ENCODE measurements around the gene MBD5. TPM values are rescaled to one million over a fixed set of nuclear protein-coding genes. Genes with fewer than 3 reads are reported as not detected.

MBD5 gene
- polyA plus RNA-seq, 1 of the 3 experiments (the other 2 are of a cell fraction) = 7.4 TPM

DNA sequence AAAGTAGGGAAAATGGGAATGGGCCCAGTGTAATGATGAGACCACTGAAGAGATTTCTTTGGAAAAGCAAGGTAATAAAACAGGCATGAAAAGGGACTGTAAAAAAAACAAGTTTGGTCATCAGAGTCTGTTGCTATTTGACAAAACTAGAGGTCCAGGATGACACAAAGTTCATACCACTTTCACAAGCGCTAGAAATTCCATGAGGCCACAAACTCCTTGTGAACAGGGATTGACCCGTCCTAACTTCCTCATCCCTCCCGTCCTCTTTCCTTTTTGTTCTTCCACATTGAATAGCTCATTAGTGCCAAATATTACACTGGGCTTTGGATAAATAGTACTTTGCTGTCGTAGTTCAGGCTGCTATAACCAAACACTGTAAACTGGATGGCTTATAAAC, 434.9 kb downstream of the MBD5 start:
- ChIA-PET POLR2A (no interaction called here), CTCF (no interaction called here)
- TF ChIP-seq USF1 (IDR thresholded peaks at IDR 0.05; ENCODE audit: borderline replicate concordance, low read depth) (no peak), TAF1 (IDR thresholded peaks at IDR 0.05; ENCODE audit: borderline replicate concordance, low read depth, low read length) (no peak), SIN3A (IDR thresholded peaks at IDR 0.05; ENCODE audit: borderline replicate concordance, low read depth, low read length) (no peak), MXI1 (IDR thresholded peaks at IDR 0.05; ENCODE audit: low read depth, low read length) (no peak), PBX3 (IDR thresholded peaks at IDR 0.05) (no peak), USF2 (IDR thresholded peaks at IDR 0.05; ENCODE audit: borderline replicate concordance, low read depth, low read length) (no peak), FOXJ3 (CRISPR knock-in tag; IDR thresholded peaks at IDR 0.05) (no peak), RFX5 (IDR thresholded peaks at IDR 0.05; ENCODE audit: low read length) (no peak), TCF12 (IDR thresholded peaks at IDR 0.05) (no peak), NRF1 (IDR thresholded peaks at IDR 0.05; ENCODE audit: low read depth, low read length) (no peak), GABPA (IDR thresholded peaks at IDR 0.05; ENCODE audit: low read depth) (no peak), SMC3 (IDR thresholded peaks at IDR 0.05; ENCODE audit: low read depth, low read length) (no peak), POLR2AphosphoS5 (IDR thresholded peaks at IDR 0.05; ENCODE audit: low read depth, low read length) (no peak), RXRA (IDR thresholded peaks at IDR 0.05; ENCODE audit: borderline replicate concordance, low read depth) (no peak), FOSL2 (IDR thresholded peaks at IDR 0.05; ENCODE audit: borderline replicate concordance, low read depth) (no peak), EP300 (IDR thresholded peaks at IDR 0.05; ENCODE audit: borderline replicate concordance in 1 of 2, low read depth in 1 of 2, low read length in 1 of 2) (no peak), EZH2phosphoT487 (IDR thresholded peaks at IDR 0.05; ENCODE audit: borderline replicate concordance, low read depth) (no peak), GATA2 (CRISPR knock-in tag; IDR thresholded peaks at IDR 0.05) (no peak)
- TF ChIP-seq, protein P1, sequence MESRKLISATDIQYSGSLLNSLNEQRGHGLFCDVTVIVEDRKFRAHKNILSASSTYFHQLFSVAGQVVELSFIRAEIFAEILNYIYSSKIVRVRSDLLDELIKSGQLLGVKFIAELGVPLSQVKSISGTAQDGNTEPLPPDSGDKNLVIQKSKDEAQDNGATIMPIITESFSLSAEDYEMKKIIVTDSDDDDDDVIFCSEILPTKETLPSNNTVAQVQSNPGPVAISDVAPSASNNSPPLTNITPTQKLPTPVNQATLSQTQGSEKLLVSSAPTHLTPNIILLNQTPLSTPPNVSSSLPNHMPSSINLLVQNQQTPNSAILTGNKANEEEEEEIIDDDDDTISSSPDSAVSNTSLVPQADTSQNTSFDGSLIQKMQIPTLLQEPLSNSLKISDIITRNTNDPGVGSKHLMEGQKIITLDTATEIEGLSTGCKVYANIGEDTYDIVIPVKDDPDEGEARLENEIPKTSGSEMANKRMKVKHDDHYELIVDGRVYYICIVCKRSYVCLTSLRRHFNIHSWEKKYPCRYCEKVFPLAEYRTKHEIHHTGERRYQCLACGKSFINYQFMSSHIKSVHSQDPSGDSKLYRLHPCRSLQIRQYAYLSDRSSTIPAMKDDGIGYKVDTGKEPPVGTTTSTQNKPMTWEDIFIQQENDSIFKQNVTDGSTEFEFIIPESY (IDR thresholded peaks at IDR 0.05; ENCODE audit: borderline replicate concordance, low read depth) = no peak
- TF ChIP-seq, protein P2, sequence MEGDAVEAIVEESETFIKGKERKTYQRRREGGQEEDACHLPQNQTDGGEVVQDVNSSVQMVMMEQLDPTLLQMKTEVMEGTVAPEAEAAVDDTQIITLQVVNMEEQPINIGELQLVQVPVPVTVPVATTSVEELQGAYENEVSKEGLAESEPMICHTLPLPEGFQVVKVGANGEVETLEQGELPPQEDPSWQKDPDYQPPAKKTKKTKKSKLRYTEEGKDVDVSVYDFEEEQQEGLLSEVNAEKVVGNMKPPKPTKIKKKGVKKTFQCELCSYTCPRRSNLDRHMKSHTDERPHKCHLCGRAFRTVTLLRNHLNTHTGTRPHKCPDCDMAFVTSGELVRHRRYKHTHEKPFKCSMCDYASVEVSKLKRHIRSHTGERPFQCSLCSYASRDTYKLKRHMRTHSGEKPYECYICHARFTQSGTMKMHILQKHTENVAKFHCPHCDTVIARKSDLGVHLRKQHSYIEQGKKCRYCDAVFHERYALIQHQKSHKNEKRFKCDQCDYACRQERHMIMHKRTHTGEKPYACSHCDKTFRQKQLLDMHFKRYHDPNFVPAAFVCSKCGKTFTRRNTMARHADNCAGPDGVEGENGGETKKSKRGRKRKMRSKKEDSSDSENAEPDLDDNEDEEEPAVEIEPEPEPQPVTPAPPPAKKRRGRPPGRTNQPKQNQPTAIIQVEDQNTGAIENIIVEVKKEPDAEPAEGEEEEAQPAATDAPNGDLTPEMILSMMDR (IDR thresholded peaks at IDR 0.05) = no peak
- Histone ChIP-seq H3K9ac (no peak overlapping the region), H3K4me1 (ENCODE audit: control insufficient read depth in 1 of 2, insufficient read depth in 2 of 2, low read depth in 1 of 2, low read length in 1 of 2) (peaks cover 0 to 2% of the 10 kb centered on the region in 2 experiments; a peak in 2 of 4 replicates), H2AFZ (ENCODE audit: low read depth) (no peak overlapping the region), H3K4me3 (ENCODE audit: low read depth in 2 of 2, low read length in 1 of 2) (no peak overlapping the region), H3K9me3 (no peaks in the 10 kb centered on the region), H3K36me3 (replicated peaks in 1 of 2; ENCODE audit: control insufficient read depth in 1 of 2, insufficient read depth in 2 of 2, low read length in 1 of 2) (no peaks in the 10 kb centered on the region), H3K27me3 (ENCODE audit: insufficient read depth) (no peaks in the 10 kb centered on the region), H3K9me2 (no peaks in the 10 kb centered on the region), H3K79me2 (ENCODE audit: insufficient read depth) (no peaks in the 10 kb centered on the region), H3K4me2 (no peak overlapping the region), H3F3A (replicated peaks; ENCODE audit: insufficient read depth) (no peaks in the 10 kb centered on the region), H3K27ac (ENCODE audit: low read depth in 2 of 2, low read length in 1 of 2) (no peak overlapping the region), H4K20me1 (ENCODE audit: insufficient read depth) (no peaks in the 10 kb centered on the region)
- WGBS (ENCODE audit: low lambda C conversion rate) = 91% methylated on average over 4 of the region's 4 CpGs
- DNase-seq = no peak

Data from SK-N-SH (cell line).